ENCODE measurements around the gene PLA1A. TPM values are rescaled to one million over a fixed set of nuclear protein-coding genes. Genes with fewer than 3 reads are reported as not detected.

PLA1A gene
- total RNA-seq, 1 donor from 2014 or later, result 37.6 TPM

GRCh38 chr3:119555309-119555735 is 42.4 kb upstream of the PLA1A start:
- TF ChIP-seq CTCF (IDR thresholded peaks at IDR 0.05), result no peak
- H3K36me3 ChIP-seq, result no peaks in the 10 kb centered on the region
- H3K9me3 ChIP-seq, result no peaks in the 10 kb centered on the region
- intact Hi-C loops (cut with DNase I), result no loop called here
- no peaks in the 10 kb centered on the region for H3K27me3 ChIP-seq
- H3K27ac ChIP-seq, result no peak overlapping the region
- ATAC-seq (peak; percentile 75), DNase-seq (no peak)
- H3K4me1 ChIP-seq, result peaks cover 10% of the 10 kb centered on the region
- H3K4me3 ChIP-seq, result no peak overlapping the region

GRCh38 chr3:119555929-119556328 is 41.8 kb upstream of the PLA1A start:
- no peak for ATAC-seq
- Histone ChIP-seq H3K27ac (no peak overlapping the region), H3K4me1 (peaks cover 10% of the 10 kb centered on the region), H3K27me3 (no peaks in the 10 kb centered on the region), H3K36me3 (no peaks in the 10 kb centered on the region), H3K4me3 (no peak overlapping the region), H3K9me3 (no peaks in the 10 kb centered on the region)
- intact Hi-C loops (cut with DNase I), result no loop called here
- TF ChIP-seq CTCF (IDR thresholded peaks at IDR 0.05), result no peak
- DNase-seq, result no peak

- Histone ChIP-seq H3K36me3 (no peaks in the 10 kb centered on the region), H3K27ac (no peak overlapping the region), H3K4me1 (peaks cover 10% of the 10 kb centered on the region), H3K4me3 (no peak overlapping the region), H3K27me3 (no peaks in the 10 kb centered on the region), H3K9me3 (no peaks in the 10 kb centered on the region)
- intact Hi-C loops (cut with DNase I), result no loop called here
- no peak for DNase-seq
- TF ChIP-seq CTCF (IDR thresholded peaks at IDR 0.05), result no peak
- ATAC-seq, result no peak
These were observed 40.4 kb upstream of the PLA1A start for GRCh38 chr3:119557192-119557876.

- no peaks in the 10 kb centered on the region for H3K27me3 ChIP-seq
- H3K9me3 ChIP-seq, result no peaks in the 10 kb centered on the region
- H3K36me3 ChIP-seq, result no peaks in the 10 kb centered on the region
- DNase-seq (no peak), ATAC-seq (no peak)
- no peak overlapping the region for H3K27ac ChIP-seq
- H3K4me3 ChIP-seq, result no peak overlapping the region
- intact Hi-C loops (cut with DNase I), result no loop called here
- no peak for TF ChIP-seq CTCF (IDR thresholded peaks at IDR 0.05)
- peaks cover 10% of the 10 kb centered on the region for H3K4me1 ChIP-seq
These were observed 39.8 kb upstream of the PLA1A start for GRCh38 chr3:119557877-119558269.

- intact Hi-C loops (cut with DNase I), result no loop called here
- Histone ChIP-seq H3K4me1 (peaks cover 10% of the 10 kb centered on the region), H3K9me3 (no peaks in the 10 kb centered on the region), H3K27ac (peak overlapping the region; percentile 65), H3K27me3 (no peaks in the 10 kb centered on the region), H3K36me3 (no peaks in the 10 kb centered on the region), H3K4me3 (peak overlapping the region; percentile 32)
- DNase-seq (no peak), ATAC-seq (no peak)
- no peak for TF ChIP-seq CTCF (IDR thresholded peaks at IDR 0.05)
These were observed 38.9 kb upstream of the PLA1A start for GRCh38 chr3:119558626-119559317.

Measured in upper lobe of right lung (tissue), 1 donor.